SK-N-SH (cell line): Measurements from ENCODE around the gene ACOXL.

Experiments
- EZH2phosphoT487 ChIP-seq: fragments of 200-600 bp; sonication (generic); IDR thresholded peaks from 2 replicates; pipeline ENCODE4 v1.6.1; 2017; ENCODE audit warnings: low read depth, mixed run types, mild to moderate bottlenecking, antibody characterized with exemption, moderate library complexity, borderline replicate concordance
- NFIC ChIP-seq: IDR thresholded peaks from 2 replicates; pipeline ENCODE4 v1.4.0; 2012; ENCODE audit warnings: borderline replicate concordance
- POLR2AphosphoS5 ChIP-seq: IDR thresholded peaks from 2 replicates; pipeline ENCODE4 v1.6.1; 2012; ENCODE audit warnings: low read depth, low read length
- RCOR1 ChIP-seq: fragments of 150-350 bp; IDR thresholded peaks from 2 replicates; pipeline ENCODE4 v1.6.1; 2017; ENCODE audit warnings: antibody characterized with exemption, low read length
- REST ChIP-seq: IDR thresholded peaks from 2 replicates; pipeline ENCODE4 v1.6.1; 2012; ENCODE audit warnings: mild to moderate bottlenecking, low read depth, low read length, moderate library complexity
- RFX5 ChIP-seq: IDR thresholded peaks from 2 replicates; pipeline ENCODE4 v1.6.1; 2012; ENCODE audit warnings: mild to moderate bottlenecking, improper control_type of control experiment, low read length
- USF2 ChIP-seq: fragments of 150-350 bp; IDR thresholded peaks from 2 replicates; pipeline ENCODE4 v1.6.1; 2017; ENCODE audit warnings: antibody characterized with exemption, low read length, low read depth, borderline replicate concordance
- ZBTB33 ChIP-seq: IDR thresholded peaks from 2 replicates; pipeline ENCODE4 v1.4.0; 2012; ENCODE audit warnings: low read depth, borderline replicate concordance
- TF ChIP-seq, protein P1 (sequence below): fragments of 200-600 bp; sonication (generic); IDR thresholded peaks from 2 replicates; pipeline ENCODE4 v1.6.1; 2017; ENCODE audit warnings: antibody characterized with exemption, mild to moderate bottlenecking, moderate library complexity

- TF ChIP-seq, protein P1, sequence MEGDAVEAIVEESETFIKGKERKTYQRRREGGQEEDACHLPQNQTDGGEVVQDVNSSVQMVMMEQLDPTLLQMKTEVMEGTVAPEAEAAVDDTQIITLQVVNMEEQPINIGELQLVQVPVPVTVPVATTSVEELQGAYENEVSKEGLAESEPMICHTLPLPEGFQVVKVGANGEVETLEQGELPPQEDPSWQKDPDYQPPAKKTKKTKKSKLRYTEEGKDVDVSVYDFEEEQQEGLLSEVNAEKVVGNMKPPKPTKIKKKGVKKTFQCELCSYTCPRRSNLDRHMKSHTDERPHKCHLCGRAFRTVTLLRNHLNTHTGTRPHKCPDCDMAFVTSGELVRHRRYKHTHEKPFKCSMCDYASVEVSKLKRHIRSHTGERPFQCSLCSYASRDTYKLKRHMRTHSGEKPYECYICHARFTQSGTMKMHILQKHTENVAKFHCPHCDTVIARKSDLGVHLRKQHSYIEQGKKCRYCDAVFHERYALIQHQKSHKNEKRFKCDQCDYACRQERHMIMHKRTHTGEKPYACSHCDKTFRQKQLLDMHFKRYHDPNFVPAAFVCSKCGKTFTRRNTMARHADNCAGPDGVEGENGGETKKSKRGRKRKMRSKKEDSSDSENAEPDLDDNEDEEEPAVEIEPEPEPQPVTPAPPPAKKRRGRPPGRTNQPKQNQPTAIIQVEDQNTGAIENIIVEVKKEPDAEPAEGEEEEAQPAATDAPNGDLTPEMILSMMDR: no peak
- TF ChIP-seq POLR2AphosphoS5 (no peak), NFIC (no peak), REST (no peak), ZBTB33 (no peak), USF2 (no peak), RFX5 (no peak), EZH2phosphoT487 (no peak), RCOR1 (no peak)
Measured at GRCh38 chr2:110906613-110907298, 174.4 kb downstream of the ACOXL start.
